ENCODE measurements around the gene DDX55.

DNA sequence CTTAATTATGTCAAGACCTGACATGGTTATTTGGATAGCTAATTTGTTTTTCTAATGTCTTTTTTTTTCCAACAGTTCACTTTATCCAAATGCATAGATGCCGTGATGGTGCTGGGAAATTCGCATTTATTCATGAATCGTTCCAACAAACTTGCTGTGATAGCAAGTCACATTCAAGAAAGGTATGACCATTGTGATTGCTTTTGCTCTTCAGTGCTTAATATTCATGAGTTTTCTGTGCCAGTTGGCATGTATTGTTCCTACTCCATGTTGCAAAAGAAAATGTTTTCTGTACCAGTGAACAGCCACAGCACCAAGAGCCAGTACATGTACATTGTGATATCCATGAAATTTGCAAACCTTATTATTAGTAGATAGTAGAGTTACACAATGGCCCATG is 43.5 kb downstream of the DDX55 start:
- TF ChIP-seq, protein P1, sequence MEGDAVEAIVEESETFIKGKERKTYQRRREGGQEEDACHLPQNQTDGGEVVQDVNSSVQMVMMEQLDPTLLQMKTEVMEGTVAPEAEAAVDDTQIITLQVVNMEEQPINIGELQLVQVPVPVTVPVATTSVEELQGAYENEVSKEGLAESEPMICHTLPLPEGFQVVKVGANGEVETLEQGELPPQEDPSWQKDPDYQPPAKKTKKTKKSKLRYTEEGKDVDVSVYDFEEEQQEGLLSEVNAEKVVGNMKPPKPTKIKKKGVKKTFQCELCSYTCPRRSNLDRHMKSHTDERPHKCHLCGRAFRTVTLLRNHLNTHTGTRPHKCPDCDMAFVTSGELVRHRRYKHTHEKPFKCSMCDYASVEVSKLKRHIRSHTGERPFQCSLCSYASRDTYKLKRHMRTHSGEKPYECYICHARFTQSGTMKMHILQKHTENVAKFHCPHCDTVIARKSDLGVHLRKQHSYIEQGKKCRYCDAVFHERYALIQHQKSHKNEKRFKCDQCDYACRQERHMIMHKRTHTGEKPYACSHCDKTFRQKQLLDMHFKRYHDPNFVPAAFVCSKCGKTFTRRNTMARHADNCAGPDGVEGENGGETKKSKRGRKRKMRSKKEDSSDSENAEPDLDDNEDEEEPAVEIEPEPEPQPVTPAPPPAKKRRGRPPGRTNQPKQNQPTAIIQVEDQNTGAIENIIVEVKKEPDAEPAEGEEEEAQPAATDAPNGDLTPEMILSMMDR (IDR thresholded peaks at IDR 0.05), result no peak
- no peak for TF ChIP-seq POLR2A (IDR thresholded peaks at IDR 0.05)

Data from heart left ventricle (tissue), 13 donors.